CD4-positive, CD25-positive, alpha-beta regulatory T cell (primary cell): ENCODE data around the gene CCL17. TPM values are rescaled to one million over a fixed set of nuclear protein-coding genes. Genes with fewer than 3 reads are reported as not detected.

Experiments
- polyA plus RNA-seq, 4 donors: library from polyadenylated mRNA; unstranded; fragments of 300-500 nt; fragmentation: Illumina TruSeq; gene quantifications; one replicate each; pipeline ENCODE4 v1.2.3, GENCODE V29; 2021
- total RNA-seq: library from RNA; stranded (reverse); gene quantifications from one replicate; pipeline ENCODE4 v1.2.3, GENCODE V29; 2022

The CCL17 gene
- total and polyA plus RNA-seq, 5 donors from 2014 or later = not detected

Other genes starting within 250 kb of the CCL17 start
- gene PSME3IP1, start 218.7 kb upstream of the CCL17 start, total RNA-seq = 140 TPM
- 10 to 100 TPM; 68.1 to 81.5 (median 71.8) TPM for gene PSME3IP1, start 218.7 kb upstream of the CCL17 start, polyA plus RNA-seq
- 25.7 TPM for gene RSPRY1, start 218.4 kb upstream of the CCL17 start, total RNA-seq
- 10 to 100 TPM; 26.7 to 46.4 (median 36.1) TPM for gene RSPRY1, start 218.4 kb upstream of the CCL17 start, polyA plus RNA-seq
- 26.9 TPM for gene ARL2BP, start 159.5 kb upstream of the CCL17 start, total RNA-seq
- gene ARL2BP, start 159.5 kb upstream of the CCL17 start, polyA plus RNA-seq = 100 to 1,000 TPM; 102 to 121 (median 104) TPM
- gene PLLP, start 120.1 kb upstream of the CCL17 start, total RNA-seq = not detected
- gene PLLP, start 120.1 kb upstream of the CCL17 start, polyA plus RNA-seq = 1 to 10 TPM in 2 of 4 donors, under 1 TPM in 2; 0.46 to 1.3 (median 0.82) TPM
- gene CCL22, start 46.0 kb upstream of the CCL17 start, total RNA-seq = not detected
- not detected for gene CCL22, start 46.0 kb upstream of the CCL17 start, polyA plus RNA-seq
- gene CX3CL1, start 32.3 kb upstream of the CCL17 start, total RNA-seq = 0.15 TPM
- not detected for gene CX3CL1, start 32.3 kb upstream of the CCL17 start, polyA plus RNA-seq
- 27.1 TPM for gene CIAPIN1, start 42.6 kb downstream of the CCL17 start, total RNA-seq
- gene CIAPIN1, start 42.6 kb downstream of the CCL17 start, polyA plus RNA-seq = 10 to 100 TPM; 49.2 to 56.5 (median 53.3) TPM
- 18.5 TPM for gene COQ9, start 42.7 kb downstream of the CCL17 start, total RNA-seq
- gene COQ9, start 42.7 kb downstream of the CCL17 start, polyA plus RNA-seq = 10 to 100 TPM; 24.4 to 33.6 (median 27.8) TPM
- 79.8 TPM for gene POLR2C, start 57.9 kb downstream of the CCL17 start, total RNA-seq
- 10 to 100 TPM; 41.9 to 48.0 (median 45.3) TPM for gene POLR2C, start 57.9 kb downstream of the CCL17 start, polyA plus RNA-seq
- gene DOK4, start 81.7 kb downstream of the CCL17 start, total RNA-seq = 1.8 TPM
- gene DOK4, start 81.7 kb downstream of the CCL17 start, polyA plus RNA-seq = 1 to 10 TPM in 3 of 4 donors, under 1 TPM in 1; 0.99 to 1.4 (median 1.1) TPM
- 4.7 TPM for gene CCDC102A, start 131.8 kb downstream of the CCL17 start, total RNA-seq
- 1 to 10 TPM; 1.9 to 4.0 (median 2.8) TPM for gene CCDC102A, start 131.8 kb downstream of the CCL17 start, polyA plus RNA-seq
- 0.72 TPM for gene ADGRG5, start 137.9 kb downstream of the CCL17 start, total RNA-seq
- gene ADGRG5, start 137.9 kb downstream of the CCL17 start, polyA plus RNA-seq = 1 to 10 TPM in 1 of 4 donors, under 1 TPM in 3; 0.26 to 1.1 (median 0.51) TPM
- 1.2 TPM for gene ADGRG1, start 223.9 kb downstream of the CCL17 start, total RNA-seq
- gene ADGRG1, start 223.9 kb downstream of the CCL17 start, polyA plus RNA-seq = under 1 TPM in 3 of 4 donors, not detected in 1; 0.16 to 0.48 (median 0.33) TPM